HL-60 (cell line): ENCODE measurements around the gene CEP112.

ENCODE experiments used
- CTCF ChIP-seq: IDR thresholded peaks from one replicate; pipeline ENCODE4 v1.5.1; 2011; ENCODE audit warnings: low read length, control low read depth, inconsistent platforms; ENCODE audit not compliant: insufficient read depth
- GABPA ChIP-seq: IDR thresholded peaks from 2 replicates; pipeline ENCODE4 v1.6.1; 2012; ENCODE audit warnings: low read depth
- POLR2AphosphoS5 ChIP-seq: IDR thresholded peaks from 2 replicates; pipeline ENCODE4 v1.6.1; 2012; ENCODE audit warnings: low read depth
- REST ChIP-seq: IDR thresholded peaks from 2 replicates; pipeline ENCODE4 v1.6.1; 2012; ENCODE audit warnings: low read depth; ENCODE audit not compliant: insufficient replicate concordance
- SPI1 ChIP-seq: IDR thresholded peaks from 2 replicates; pipeline ENCODE4 v1.6.1; 2012; ENCODE audit warnings: low read depth, mild to moderate bottlenecking, borderline replicate concordance

- TF ChIP-seq GABPA (no peak), CTCF (no peak), POLR2AphosphoS5 (no peak), REST (no peak), SPI1 (no peak)
Measured at GRCh38 chr17:65994114-65994513, 197.8 kb downstream of the CEP112 start.
